ENCODE data around the gene SPAG7.

The SPAG7 gene

DNA sequence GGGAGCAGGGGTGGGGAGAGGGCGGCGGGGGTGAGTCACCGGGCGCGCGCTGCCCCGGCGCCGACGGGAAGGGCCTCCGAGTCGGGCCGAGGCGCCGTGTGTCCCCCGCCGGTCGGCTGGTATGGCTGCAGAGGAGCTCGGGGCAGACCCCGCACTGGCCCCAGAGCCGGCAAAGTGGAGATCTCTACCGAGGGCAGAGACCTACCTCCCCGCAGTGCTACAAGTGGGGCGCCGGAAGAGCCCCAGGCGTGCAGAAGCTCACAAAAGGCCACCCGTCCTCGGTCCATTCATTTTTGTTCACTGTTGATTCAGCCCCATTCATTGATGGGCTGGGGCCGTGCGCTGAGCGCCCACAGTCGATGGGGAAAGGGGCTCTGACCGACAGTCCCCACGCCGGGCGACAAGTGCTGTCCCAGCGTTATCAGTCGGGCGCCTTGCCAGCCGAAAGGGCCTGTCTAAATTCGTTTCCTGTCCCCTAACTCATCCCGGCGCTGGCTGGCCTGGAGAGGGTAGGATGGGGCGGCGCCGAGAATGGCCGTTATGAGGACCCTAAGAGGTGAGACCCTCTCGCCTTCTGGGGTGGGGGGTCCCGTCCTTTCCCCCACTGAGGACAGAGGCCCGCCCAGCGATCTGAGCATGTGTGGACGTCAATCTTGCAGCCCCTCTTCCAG is 17.4 kb downstream of the SPAG7 start:
- peak in 1 of 2 donors; percentile 27 for DNase-seq (ENCODE audit: low read depth in 2 of 2)

DNA sequence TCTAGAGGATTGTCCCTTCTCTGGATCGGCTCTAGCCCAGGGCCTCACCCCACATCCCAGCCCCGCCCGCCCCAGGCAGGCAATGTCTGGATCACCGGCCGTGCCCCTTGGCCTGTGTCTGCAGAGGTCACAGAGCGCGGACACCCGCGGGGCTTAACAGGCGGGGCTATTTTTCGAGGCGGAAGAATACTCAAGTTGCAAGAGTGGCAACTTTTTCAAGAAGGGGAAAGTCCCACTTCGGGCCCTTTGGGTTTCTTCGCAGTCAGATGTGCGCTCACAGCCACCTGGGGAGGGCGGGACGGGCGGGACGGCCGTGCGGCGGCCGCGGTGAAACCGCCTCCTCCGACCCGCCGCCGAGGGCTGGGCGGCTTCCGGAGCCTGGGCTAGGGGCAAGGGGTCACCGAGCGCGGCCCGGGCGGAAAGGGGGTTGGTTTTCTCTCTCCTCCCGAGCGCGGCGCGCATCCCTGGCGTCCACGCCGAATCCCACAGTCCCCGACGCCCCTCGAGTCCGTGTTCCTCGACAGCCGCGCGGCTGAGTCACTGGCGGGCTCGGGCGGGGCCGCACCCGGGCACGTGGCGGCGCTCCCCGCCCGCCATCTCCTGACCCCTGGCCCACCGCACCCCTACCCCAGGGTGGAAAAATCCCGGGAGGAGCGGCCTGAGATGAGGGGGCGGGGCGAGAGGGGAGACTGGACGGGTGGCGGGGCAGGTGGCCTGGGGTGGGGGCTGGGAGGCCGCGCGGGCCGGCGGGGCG is 18.1 kb downstream of the SPAG7 start:
- DNase-seq (ENCODE audit: low read depth in 2 of 2): peak; percentile 66 to 79

DNA sequence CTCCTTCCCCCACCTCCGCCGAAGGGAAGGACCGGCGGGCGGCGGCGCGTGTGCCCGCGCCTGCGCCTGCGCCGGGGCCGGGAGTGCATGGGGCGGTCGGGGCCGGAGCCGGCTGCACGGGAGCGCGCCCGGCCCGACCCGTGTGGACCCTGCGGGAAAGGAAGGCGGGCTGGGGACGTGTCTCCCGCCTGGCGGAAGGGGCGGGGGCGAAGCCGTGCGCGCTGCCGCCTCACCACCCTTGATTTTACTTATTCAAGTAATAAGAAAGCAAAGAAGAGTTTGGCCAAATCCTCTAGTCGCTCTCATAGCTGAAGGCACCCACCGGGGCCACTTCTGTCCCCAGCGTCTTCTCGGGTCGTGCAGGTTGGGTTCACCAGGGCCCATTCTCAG is 18.7 kb downstream of the SPAG7 start:
- peak; percentile 70 to 72 for DNase-seq (ENCODE audit: low read depth in 2 of 2)

DNA sequence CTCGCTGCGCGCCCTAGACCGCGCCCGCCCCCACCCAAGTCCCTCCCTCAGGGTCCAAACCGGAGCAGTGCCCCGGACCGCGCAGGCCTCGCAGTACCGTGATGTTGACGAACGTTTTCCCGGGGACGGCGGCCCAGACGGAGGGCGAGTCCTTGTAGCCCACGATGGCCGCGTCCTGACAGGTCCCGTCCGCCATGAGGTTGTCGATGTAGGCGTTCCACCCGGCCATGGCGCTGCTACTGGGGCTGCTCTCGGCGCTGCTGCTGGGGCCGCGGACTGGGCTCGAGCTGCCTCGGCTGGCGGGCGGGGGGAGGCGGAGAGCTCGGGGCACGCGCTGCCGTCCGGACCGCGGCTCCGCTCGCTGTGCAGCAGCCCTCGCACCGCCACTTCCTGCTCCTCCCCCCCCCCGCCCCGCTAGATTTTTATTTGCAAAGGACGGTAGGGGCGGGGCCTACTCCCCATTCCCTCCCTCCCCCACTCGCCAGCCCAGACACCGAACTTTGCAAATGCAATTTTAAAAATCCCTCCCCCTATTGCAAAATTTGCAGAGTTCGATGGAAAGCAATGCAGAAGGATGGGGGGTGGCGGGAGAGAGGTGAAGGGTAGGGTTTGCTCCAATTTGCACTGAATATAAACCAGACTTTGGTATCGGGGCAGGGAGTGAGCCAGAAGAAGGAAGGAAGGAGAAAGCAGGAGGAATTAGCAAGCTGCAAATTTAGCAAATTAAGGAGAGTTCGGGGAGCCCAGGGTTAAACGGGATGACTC is 19.3 kb downstream of the SPAG7 start, which contains the start of gene PFN1:
Gene PFN1, minus strand, starts transcription at position 365 of the 765 bp plus-strand sequence. Its CDS starts 136 bp downstream, at position 229.
- DNase-seq (ENCODE audit: low read depth in 2 of 2): peak; percentile 81 to 88

DNA sequence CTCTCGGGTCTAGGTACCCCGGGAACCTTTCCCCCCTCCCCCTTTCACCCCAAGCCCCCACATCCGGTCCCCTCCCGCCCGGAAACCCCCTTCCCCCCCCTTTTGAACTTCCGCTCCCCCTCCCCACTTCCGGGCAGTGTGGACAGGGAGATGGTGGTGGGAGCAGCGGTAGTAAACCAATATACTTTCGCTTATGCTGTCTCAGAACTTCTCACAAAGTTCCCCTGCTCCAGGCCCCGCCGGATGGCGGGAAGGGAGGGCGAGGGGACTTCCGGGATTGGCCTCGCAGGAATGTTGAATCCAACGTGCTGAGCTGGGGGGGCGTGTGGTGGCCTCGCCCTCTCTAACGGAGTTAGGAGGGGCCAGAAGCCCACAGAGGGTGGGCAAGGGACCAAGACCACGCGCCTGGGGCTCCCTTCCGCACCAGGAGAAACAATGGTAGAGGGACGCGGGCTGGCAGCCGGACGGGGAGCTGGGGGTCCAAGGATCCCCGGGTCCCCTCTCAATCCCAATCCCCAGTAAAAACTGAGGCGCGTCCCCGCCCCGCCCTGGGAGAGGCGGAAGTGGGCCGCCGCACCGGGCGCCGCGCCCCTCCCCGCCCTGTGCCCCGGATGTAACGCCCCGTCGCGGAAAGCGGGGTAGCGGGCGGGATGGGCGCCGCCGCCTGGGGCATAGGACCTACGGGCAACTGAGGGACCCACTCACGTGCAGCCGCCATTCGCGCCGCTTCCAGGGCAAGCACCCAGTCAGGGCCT is 20.0 kb downstream of the SPAG7 start:
- DNase-seq (ENCODE audit: low read depth in 2 of 2): peak; percentile 53 to 67

DNA sequence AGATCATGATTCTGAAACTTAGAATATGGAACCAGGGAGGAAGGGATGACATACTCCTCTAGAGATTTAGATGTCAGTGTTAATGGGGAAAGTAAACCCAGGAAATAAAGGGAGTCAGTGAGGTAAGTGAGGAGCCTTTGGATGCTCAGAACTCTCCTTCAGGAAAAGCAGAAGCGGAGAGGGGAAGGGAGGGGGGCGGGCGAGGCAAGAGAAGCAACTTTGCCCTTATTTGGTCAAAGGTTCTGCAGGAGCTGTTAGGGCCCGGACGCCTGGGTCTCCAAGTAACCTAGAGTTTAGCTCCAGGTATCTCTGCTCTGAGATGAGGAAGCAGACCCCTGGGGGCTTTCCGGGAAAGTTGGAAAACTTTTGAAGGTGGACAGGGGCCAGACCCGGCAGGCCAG is 20.6 kb downstream of the SPAG7 start:
- DNase-seq (ENCODE audit: low read depth in 2 of 2): no peak

DNA sequence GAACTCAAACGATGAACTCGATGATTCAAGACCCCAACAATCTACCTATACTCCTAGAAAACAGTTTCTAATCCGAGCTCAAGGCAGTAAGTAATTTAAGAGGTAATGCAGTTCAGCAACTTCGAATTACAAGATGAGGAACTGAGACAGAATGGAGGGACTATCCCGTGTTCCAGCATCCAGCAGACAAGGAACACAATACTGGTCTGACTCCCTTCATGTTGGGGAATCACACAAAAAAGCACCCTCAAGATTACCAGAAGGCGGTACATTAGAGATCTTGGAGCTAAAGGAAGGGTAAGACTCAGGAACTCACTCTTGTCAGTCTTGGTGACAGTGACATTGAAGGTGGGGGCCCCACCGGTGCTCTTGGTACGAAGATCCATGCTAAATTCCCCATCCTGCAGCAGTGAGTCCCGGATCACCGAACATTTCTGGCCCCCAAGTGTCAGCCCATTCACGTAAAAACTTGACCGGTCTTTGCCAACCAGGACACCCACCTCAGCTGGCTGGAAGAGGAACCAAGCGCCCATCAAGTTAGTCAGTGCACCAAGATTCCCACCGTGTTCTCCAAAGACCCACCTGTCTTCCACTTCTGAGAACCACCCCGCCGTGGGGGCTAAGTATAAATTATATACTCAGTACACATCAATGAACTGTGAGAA is 21.2 kb downstream of the SPAG7 start:
- no peak for DNase-seq (ENCODE audit: low read depth in 2 of 2)

DNA sequence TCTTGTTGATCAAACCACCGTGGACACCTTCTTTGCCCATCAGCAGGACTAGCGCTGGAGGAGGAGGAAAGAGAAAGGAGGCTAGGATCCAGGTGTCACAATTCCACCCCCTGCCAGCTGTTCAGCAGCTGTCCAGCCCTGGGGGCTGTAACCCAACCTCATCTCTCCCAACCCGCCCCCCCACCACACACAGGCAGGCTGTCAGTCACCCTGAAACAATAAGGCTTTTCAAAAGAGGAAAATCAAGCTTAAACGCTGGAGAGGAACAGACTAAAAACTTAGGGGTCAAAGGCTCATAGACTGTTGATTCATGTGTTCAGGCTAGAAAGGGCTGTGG is 21.7 kb downstream of the SPAG7 start:
- DNase-seq (ENCODE audit: low read depth in 2 of 2): no peak

DNA sequence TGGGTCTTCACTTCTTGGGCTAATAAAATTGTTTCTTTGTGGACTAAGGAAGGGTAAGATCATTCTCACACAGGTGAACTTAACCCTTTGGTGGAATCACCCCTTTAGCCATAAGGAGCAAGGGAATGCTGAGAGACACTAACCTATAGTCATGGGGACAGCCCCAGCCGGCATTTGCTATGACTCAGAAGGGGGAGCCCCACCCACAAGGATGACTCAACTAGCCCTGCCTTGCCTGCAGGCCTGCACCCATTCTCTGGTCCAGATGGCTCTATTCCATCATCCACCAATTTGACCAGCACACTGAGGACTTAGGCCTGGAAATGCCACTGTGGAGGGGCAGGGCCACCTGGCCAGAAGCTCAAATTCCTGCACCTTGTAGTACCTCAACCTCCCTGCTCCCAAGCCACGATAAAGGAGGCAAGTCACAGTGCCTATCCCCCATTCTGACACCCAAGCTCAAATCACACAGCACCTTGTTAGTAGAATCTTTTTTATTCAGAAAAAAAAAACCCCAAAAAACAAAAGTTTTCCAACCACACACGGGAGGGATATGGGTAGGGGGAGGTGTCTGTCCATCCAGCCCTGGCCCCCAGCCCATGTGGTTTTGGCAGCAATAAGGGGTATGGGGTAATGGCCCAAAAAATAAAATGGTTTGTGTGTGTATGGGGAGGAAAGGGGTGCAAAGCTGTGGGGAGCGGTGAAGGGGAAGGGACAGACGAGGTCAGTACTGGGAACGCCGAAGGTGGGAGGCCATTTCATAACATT is 22.3 kb downstream of the SPAG7 start:
- DNase-seq (ENCODE audit: low read depth in 2 of 2): peak; percentile 73 to 83

DNA sequence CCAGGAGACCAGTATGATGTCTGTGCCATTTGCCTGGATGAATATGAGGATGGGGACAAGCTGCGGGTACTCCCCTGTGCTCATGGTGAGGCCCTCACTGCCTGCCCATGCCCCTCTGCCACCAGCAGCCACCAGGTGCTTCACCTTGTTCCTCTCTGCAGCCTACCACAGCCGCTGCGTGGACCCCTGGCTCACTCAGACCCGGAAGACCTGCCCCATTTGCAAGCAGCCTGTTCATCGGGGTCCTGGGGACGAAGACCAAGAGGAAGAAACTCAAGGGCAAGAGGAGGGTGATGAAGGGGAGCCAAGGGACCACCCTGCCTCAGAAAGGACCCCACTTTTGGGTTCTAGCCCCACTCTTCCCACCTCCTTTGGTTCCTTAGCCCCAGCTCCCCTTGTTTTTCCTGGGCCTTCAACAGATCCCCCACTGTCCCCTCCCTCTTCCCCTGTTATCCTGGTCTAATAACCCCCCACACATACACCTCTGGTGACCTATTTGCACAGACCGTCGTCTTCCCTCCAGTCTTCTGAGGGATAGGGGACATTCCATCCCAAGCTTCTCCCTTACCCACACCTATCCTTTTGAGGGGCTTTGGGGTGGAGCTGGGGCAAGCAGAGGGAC is 23.0 kb downstream of the SPAG7 start:
- peak; percentile 21 to 28 for DNase-seq (ENCODE audit: low read depth in 2 of 2)

DNA sequence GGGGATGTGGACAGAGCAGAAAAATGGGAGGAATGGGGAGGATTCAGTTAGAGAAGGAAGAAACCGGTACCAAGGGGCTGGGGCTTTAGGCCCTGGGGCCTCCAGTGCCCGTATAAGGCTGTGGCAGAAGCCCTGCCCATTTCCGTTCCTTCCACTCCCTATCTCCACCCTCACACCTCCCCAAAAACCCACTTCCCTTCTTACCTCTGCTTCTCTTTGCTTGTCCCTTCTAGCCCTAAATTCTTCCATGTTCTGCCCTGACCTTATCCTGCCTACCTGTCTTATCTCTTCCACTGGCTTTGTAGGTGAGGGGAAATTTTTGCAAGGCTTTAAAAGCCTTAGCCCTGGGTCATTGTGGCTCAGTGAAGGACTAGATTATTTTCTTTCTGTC is 23.5 kb downstream of the SPAG7 start:
- DNase-seq (ENCODE audit: low read depth in 2 of 2): peak in 1 of 2 donors; percentile 35

DNA sequence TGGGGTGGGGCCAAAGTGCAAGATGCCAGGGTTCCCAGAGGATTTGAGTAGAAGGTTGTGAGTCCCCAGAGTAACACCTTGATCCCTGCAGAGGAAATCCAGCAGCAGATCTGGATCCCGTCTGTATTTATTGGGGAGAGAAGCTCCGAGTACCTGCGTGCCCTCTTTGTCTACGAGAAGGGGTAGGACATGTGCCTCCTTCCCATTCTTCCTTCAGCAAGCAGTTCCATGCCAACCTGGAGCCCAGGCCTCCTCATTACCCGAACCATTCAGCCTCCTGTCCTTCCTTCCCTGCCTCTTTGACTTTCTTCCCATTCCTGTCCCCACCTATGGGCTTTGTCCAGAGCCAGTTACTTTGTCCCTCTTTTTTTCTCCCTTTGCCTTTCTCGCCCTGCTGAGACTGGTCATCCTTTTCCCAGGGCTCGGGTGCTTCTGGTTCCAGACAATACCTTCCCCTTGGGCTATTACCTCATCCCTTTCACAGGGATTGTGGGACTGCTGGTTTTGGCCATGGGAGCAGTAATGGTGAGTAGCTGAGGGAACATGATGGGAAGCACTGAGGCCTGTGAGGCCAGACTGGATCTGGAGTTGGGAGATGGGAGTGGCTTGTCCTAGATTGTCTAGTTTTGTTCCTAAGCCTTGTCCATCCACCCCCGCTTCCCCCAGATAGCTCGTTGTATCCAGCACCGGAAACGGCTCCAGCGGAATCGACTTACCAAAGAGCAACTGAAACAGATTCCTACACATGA is 24.7 kb downstream of the SPAG7 start:
- DNase-seq (ENCODE audit: low read depth in 2 of 2): no peak

DNA sequence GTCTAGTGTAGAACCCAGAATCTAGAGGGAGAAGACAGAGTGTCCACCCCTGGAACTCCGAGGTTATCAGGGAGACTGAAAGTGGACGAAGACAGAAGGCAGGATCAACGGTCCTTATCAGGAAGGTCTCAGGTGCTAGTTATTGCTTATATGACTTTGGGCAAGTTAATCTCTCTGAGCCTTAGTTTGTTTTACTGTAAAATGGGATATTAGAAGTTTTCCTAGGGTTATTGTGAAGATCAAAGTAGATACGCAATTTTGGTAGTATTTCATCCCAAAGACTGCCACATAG is 26.4 kb downstream of the SPAG7 start:
- no peak for DNase-seq (ENCODE audit: low read depth in 2 of 2)

DNA sequence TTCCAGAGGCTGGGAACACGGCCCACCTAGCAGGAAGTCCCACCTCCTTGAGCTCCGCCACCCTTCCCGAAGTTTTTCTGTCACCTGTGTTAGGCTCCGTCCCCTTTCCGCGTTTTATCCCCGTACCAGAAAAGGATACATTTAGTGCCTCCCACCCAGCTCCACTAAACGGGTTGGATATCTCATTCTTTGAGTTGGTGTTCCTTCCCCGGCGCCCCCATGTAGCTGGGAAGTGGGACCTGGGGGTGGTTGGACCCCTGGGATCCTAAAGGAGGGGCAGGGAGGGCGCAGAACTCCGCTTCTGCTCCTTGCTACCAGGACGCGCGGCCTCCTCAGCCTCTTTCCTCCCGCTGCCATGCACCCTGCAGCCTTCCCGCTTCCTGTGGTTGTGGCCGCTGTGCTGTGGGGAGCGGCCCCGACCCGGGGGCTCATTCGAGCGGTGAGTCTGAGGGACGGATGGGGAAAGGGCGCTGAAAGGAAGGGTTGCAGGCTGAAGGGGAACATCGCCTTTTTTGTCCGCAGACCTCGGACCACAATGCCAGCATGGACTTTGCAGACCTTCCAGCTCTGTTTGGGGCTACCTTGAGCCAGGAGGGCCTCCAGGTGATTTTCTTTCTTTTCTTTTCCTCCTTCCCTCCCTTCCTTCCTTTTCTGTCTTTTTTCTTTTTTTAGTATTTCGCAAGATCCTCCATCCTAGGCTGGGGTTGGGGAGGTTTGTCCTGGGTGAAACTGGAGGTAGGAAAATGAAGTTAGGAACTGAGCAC is 26.9 kb downstream of the SPAG7 start:
- DNase-seq (ENCODE audit: low read depth in 2 of 2): peak; percentile 23 to 39

DNA sequence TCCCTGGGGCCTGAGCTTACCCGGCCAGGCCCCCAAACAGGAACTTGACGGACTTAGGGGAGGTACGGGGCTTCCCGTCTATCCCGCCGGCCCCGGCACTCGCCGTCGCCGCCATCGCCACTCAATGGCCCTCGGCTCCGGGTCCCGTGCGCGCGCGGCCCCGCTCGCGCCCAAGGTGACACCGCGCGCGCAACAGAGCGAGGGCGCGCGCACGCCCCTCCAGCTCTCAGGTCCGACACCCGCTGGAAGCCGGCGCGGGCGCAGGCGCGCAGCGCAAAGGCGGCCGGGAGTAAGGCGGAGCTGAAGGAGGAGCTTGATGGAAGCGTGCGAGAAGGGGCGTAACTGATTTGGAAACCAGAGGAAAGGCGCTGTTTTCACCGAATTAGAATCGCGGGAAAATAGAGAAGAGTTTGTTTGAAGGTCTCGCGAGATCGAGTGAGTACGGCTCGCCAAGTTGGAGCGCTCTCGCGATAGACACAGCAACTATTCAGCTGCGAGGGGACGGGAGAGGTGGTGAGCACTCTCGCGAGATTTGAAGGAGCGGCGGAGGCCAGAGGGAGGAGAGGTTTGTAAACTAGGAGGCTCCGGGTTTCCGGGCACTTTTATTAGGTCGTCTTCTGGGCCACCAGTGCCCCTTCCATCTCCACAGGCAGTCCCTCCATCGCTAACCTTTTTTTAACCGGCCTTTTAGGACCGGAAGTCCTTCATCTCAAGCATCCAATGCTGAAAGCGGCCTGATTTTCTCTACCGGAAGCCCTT is 27.6 kb downstream of the SPAG7 start, which contains the start of the genes RNF167 and SLC25A11:
Gene RNF167, plus strand, starts transcription at position 473 of the 759 bp plus-strand sequence. CDS start 642 bp downstream, outside the sequence.
Gene SLC25A11, minus strand, starts transcription at position 251 of the 759 bp plus-strand sequence. Its CDS starts 136 bp downstream, at position 115.
- DNase-seq (ENCODE audit: low read depth in 2 of 2): peak; percentile 87 to 91

DNA sequence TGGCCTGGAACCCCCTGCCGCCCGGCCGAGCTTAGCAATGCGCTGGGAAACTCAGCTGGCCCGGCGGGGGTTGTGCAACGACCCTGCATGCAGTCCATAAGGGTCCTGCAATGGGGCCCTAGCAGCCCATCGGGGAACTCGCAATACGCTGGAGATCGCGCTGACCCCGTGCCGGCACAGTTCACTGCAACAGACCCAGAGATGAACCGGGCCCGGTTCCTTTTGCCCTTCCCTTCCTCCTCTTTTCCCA is 28.1 kb downstream of the SPAG7 start:
- no peak for DNase-seq (ENCODE audit: low read depth in 2 of 2)

DNA sequence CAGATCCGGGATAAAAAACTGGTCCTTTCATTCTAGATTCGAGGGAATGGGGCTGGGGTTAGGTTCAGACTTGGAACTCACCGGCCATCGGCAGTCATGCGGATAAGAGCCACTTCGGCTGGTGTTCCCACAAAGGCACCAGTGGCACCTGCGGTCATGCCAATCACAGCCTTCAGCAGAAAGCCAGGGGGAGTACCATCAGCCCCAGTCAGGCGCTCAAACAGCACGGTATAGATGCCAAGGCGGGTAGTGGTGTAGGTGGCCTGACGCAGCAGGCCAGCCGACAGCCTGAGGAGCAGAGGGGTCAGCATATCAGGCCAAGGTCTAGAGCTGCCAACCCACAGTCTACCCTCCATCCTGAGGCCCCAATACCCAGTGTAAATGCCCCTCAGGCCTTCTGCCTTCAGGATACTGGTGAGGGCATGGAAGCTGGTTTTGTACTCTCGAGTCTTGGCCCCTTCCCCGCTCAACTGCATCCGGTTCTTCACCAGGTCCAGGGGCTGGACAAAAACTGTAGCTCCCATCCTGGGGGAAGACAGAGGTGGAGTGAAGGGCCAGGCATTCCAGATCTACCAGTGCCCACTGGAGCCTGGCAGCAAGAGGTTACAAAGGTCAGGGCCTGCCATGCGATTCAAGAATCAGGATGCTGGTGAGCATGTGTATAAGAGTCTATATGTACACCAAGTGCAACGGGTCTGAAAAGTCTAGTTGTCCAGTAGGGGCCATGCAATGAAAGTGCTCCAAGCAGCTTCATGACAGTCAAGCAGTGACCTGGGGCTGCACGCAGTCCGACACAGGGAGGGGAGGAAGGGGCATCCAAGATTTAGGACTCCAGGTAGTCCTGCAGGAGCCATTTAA is 28.7 kb downstream of the SPAG7 start:
- no peak for DNase-seq (ENCODE audit: low read depth in 2 of 2)
